Adrenal gland (tissue), 5 donors: ENCODE data around the gene IYD.

Source experiments
- POLR2A ChIP-seq, 2 donors: fragments of 450-650 bp; IDR thresholded peaks; one replicate each; pipeline ENCODE4 v1.6.1; 2017; ENCODE audit warnings: antibody characterized with exemption in 2 of 2, mild to moderate bottlenecking in 2 of 2, moderate library complexity in 1 of 2
- TF ChIP-seq, protein P1 (sequence below), 6 experiments: fragments of 450-650 bp in 4 of 6; fragments of 200-600 bp in 2 of 6; sonication (generic) in 1 of 6; IDR thresholded peaks; 1 replicate in 5 of 6; 2 replicates in 1 of 6; pipeline versions ENCODE4 v1.5.1 to v1.8.0; 2016 to 2021; ENCODE audit warnings: antibody characterized with exemption in 6 of 6, mild to moderate bottlenecking in 2 of 6, moderate library complexity in 1 of 6
- donor health status: DM: no; HTN: no; CAD: no.

DNA sequence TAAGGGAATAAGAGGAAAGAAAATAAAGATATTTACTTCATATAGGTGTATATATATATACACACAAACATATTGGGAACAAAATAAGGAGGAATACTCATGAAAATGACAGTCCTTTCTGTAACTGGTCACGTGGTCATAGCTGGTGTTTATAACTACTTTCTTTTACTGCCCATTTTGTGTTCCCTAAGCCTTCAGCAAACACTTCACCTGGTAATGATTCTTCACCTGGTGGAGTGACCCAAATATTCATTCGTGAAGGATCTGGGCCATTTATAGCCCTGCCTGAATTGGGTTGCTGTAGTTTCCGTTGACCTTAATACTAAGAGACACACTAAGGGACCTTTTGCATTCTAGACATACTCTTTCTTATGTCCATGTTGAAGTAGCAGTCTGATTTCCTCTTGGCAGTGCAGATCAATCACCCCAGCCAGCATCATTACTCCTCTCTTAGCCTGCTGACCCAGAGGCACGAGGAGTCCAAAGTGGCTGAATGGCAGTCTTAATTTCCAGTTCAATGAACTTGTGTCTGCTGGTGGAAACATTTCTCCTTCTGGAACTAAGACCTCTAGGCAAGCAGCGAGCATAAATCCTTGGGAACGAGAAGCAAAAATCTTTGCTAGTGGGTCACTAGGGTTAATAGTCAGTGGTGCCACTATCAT lies 39.9 kb upstream of the IYD start:
- TF ChIP-seq, protein P1, sequence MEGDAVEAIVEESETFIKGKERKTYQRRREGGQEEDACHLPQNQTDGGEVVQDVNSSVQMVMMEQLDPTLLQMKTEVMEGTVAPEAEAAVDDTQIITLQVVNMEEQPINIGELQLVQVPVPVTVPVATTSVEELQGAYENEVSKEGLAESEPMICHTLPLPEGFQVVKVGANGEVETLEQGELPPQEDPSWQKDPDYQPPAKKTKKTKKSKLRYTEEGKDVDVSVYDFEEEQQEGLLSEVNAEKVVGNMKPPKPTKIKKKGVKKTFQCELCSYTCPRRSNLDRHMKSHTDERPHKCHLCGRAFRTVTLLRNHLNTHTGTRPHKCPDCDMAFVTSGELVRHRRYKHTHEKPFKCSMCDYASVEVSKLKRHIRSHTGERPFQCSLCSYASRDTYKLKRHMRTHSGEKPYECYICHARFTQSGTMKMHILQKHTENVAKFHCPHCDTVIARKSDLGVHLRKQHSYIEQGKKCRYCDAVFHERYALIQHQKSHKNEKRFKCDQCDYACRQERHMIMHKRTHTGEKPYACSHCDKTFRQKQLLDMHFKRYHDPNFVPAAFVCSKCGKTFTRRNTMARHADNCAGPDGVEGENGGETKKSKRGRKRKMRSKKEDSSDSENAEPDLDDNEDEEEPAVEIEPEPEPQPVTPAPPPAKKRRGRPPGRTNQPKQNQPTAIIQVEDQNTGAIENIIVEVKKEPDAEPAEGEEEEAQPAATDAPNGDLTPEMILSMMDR (IDR thresholded peaks at IDR 0.05): no peak
- no peak for TF ChIP-seq POLR2A (IDR thresholded peaks at IDR 0.05)
